ENCODE measurements around the gene CLRN1.

CLRN1 gene

DNA sequence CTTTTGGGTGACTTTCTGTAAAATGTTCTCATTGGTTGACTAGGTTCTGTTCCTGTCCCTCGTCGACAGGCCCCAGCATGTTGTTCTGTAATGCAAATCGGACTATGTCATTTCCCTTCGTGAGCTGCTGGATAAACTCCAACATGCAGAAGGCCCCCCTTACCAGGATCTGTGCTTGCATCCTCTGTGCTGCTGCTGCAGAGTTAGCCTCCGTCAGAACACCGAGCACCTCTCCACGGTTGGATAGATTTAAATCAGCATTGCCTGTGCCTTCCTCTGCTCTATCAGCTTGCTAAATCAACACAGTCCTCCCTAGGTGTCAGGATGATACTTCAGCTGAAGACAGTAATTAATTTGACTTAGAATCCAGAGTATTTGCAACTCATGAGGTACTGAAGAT, 54.6 kb downstream of the CLRN1 start:
- no peaks in the 10 kb centered on the region for H3K4me1 Mint-ChIP-seq (ENCODE audit: low read depth)

DNA sequence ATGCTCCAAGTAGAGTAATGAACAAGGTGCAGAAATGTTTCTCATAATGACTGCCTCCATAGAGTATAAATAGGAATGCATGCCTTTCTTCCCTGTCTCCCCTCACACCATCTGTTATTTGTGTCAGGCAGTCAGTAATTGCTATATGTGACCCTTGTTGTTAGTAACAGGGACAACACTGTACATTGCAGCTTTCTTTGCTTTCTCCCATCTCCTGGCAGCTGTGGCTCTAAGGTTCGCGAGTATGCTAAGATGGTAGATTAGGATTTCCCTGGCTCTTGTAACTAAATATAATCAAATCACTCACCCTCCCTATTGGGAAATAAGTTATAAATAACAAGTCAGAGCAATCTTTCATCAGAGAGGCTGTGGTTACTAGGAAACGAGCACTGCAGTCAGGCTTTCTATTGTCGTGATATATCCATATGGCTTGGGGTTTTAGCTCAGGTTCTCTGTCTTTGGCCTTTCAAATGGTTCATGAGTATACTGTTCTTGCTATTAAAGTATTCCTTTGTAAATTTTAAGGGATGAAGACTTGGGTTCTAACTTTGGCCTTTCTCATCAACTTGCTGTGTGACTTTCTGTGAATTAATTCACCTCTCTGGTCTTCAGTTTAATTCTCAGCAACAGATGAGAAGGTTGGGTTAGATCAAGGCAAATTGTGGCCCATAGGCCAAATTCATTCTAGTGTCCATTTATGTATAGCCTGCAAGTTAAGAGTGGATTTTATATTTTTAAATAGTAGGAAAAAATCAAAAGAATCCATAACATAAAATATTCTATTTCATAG, 59.2 kb downstream of the CLRN1 start:
- no peaks in the 10 kb centered on the region for H3K36me3 Mint-ChIP-seq (ENCODE audit: low read depth)
- no peak overlapping the region for H3K27ac Mint-ChIP-seq
- H3K4me1 Mint-ChIP-seq (ENCODE audit: low read depth) = no peaks in the 10 kb centered on the region
- peaks cover 12% of the 10 kb centered on the region for H3K27me3 Mint-ChIP-seq (ENCODE audit: low read depth)
- H3K4me3 Mint-ChIP-seq = no peak overlapping the region
- H3K9me3 Mint-ChIP-seq = no peaks in the 10 kb centered on the region

More for the DNA sequence above, 54.6 kb downstream of the CLRN1 start:
- H3K9me3 Mint-ChIP-seq = no peaks in the 10 kb centered on the region
- peaks cover 15% of the 10 kb centered on the region for H3K27me3 Mint-ChIP-seq (ENCODE audit: low read depth)
- no peak overlapping the region for H3K4me3 Mint-ChIP-seq
- no peaks in the 10 kb centered on the region for H3K36me3 Mint-ChIP-seq (ENCODE audit: low read depth)
- H3K27ac Mint-ChIP-seq = no peak overlapping the region

DNA sequence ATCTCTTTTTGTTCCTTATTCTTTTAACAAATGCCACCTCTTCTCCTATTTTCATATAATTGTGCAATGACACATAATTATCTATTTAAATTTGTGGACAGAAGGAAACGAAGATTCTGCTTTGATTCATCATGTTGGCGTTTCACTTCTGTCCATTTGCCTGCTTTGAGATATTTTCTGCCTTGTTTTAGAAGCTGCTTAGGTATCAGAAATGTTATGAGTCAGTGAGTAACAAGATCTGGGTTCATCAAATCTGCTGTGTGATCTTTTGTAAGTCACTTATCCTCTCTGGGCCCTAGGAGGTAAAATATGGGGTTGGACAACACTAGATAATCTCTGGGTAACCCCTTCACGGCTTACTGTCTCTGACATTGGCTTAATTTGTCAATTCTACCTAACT, 60.0 kb downstream of the CLRN1 start:
- H3K27ac Mint-ChIP-seq = no peak overlapping the region
- H3K27me3 Mint-ChIP-seq (ENCODE audit: low read depth) = peaks cover 19% of the 10 kb centered on the region
- no peaks in the 10 kb centered on the region for H3K9me3 Mint-ChIP-seq
- no peaks in the 10 kb centered on the region for H3K36me3 Mint-ChIP-seq (ENCODE audit: low read depth)
- H3K4me1 Mint-ChIP-seq (ENCODE audit: low read depth) = no peaks in the 10 kb centered on the region
- no peak overlapping the region for H3K4me3 Mint-ChIP-seq

DNA sequence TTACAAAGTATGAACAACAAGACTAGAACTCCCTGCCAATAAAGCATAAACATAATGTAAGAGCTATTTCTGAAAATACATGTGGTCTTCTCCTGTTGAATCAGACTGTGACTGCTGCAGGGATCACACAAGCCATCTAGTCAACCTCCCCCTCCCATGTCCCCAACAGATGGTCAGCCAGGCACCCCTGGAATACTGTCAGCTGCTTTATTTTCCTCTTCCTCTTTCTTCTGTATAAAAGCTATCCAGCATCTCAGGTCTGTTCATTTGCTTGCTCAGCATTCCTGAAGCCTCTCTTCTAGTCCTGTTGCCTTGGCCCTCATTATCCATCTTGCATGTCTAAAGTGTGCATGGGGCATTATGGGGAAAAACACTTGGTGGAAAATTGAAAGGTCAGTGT, 60.8 kb downstream of the CLRN1 start:
- Mint-ChIP-seq H3K27ac (no peak overlapping the region), H3K36me3 (ENCODE audit: low read depth) (no peaks in the 10 kb centered on the region), H3K4me3 (no peak overlapping the region), H3K4me1 (ENCODE audit: low read depth) (no peaks in the 10 kb centered on the region), H3K27me3 (ENCODE audit: low read depth) (peaks cover 23% of the 10 kb centered on the region), H3K9me3 (no peaks in the 10 kb centered on the region)

DNA sequence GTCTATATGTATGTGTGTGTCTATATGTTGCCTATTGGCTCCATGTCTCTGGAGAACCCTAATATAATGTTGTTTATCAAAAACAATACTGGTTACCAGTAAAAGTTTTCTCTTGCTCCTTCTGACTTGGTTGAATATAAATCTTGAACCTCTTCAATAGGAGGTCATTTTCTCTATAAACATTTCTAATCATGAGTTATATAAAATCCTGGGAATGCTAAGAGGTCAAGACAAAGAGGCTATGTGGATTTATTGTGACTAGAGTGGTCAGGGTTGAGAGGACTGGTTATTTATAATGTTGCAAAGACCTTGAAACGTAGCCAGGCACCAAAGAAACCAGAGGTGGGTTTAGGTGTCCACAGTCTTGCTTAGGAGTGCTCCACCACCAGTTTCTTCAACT, 66.1 kb downstream of the CLRN1 start:
- Mint-ChIP-seq H3K27ac (no peak overlapping the region), H3K4me1 (ENCODE audit: low read depth) (no peaks in the 10 kb centered on the region), H3K9me3 (no peaks in the 10 kb centered on the region), H3K27me3 (ENCODE audit: low read depth) (peaks cover 37% of the 10 kb centered on the region), H3K36me3 (ENCODE audit: low read depth) (no peaks in the 10 kb centered on the region), H3K4me3 (no peak overlapping the region)

DNA sequence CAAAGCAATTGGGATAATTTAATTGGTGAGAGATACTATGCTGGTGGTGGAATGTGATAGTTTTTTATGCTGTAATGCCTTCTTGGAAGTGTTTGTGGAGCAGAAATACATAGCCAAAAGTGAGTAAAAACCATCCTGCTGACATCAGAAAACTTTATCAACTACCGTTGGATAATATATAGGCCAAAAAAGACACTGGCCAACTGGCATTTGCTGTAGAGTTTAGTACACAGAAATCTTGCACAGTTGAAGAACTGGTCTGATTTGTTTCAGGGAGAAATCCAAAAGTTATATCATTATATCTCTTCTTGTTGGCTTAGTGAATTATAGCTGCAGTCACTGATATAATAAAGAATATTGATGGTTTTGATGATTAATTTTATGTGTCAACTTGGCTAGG, 66.8 kb downstream of the CLRN1 start:
- H3K4me1 Mint-ChIP-seq (ENCODE audit: low read depth) = no peaks in the 10 kb centered on the region
- no peaks in the 10 kb centered on the region for H3K9me3 Mint-ChIP-seq
- H3K27ac Mint-ChIP-seq = no peak overlapping the region
- H3K36me3 Mint-ChIP-seq (ENCODE audit: low read depth) = no peaks in the 10 kb centered on the region
- H3K27me3 Mint-ChIP-seq (ENCODE audit: low read depth) = peaks cover 40% of the 10 kb centered on the region
- H3K4me3 Mint-ChIP-seq = no peak overlapping the region

DNA sequence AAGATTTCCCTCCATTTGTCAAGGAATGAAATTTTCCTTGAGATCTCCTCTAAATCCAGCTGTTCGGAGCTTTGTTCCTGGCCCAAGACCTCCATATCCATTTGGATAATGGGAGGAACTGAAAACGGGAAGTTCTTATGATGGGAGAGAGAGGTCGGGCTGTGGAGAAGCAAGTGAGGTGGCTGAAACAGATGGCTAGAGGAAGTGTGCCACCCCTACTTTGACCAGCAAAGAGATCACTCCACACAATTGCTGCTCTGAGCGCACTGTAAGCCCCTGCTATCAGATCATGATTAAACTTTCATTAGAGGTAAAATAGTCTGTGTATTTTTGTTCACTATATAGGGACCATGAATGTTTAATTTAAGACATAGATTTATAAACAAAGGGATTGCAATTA, 67.2 kb downstream of the CLRN1 start, which contains the start of gene MINDY4B:
Gene MINDY4B, minus strand, starts transcription at position 101 of the 400 bp plus-strand sequence. Its CDS starts 0 bp downstream, at position 101.
- Mint-ChIP-seq H3K36me3 (ENCODE audit: low read depth) (no peaks in the 10 kb centered on the region), H3K9me3 (no peaks in the 10 kb centered on the region)

DNA sequence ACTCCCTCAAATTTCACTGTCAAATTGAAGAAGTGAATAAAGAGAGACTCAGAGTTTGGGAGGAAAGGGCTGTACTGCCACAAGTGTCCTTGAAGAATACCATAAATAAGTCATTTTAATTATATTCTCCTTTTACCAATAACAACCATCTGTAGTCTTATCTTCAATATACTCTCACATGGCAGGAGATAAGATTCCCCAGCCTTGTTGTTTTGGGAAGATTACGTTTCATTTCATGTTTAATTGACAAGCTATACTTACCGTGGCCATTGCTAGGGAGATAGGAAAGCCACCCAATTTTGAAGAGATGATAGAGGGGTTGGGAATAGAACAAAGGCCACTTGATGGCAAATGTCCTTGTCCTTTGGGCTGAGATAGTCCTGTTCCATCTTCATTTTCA, 69.5 kb downstream of the CLRN1 start:
- no peaks in the 10 kb centered on the region for H3K9me3 Mint-ChIP-seq
- H3K27ac Mint-ChIP-seq = no peak overlapping the region
- H3K4me3 Mint-ChIP-seq = no peak overlapping the region
- H3K27me3 Mint-ChIP-seq (ENCODE audit: low read depth) = peaks cover 40% of the 10 kb centered on the region
- no peaks in the 10 kb centered on the region for H3K36me3 Mint-ChIP-seq (ENCODE audit: low read depth)
- H3K4me1 Mint-ChIP-seq (ENCODE audit: low read depth) = no peaks in the 10 kb centered on the region

More for the DNA sequence above, 67.2 kb downstream of the CLRN1 start, which contains the start of gene MINDY4B:
- H3K27ac Mint-ChIP-seq = no peak within 1 kb of the TSS
- peaks cover 40% of the 10 kb centered on the region for H3K27me3 Mint-ChIP-seq (ENCODE audit: low read depth)
- H3K4me1 Mint-ChIP-seq (ENCODE audit: low read depth) = no peaks in the 10 kb centered on the region
- no peak within 1 kb of the TSS for H3K4me3 Mint-ChIP-seq

DNA sequence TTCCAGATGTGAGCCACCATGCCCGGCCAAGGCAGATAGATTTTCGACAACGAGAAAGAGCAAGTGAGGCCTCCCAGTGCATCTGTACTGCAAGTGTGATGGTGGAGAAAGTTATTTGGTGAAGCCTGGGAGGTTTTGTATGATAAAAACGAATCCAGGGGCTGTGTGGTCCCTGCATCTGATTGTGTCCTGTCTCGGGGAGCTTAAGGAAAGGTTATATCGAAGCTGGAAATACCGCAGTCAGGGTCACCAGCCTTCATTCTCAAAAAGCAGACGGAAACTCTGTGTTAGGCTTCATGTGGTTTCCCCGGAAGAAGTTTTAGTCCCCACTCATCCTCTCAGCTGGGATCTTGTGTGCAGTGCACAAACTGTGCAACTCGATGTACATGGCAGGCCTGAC, 70.7 kb downstream of the CLRN1 start:
- H3K36me3 Mint-ChIP-seq (ENCODE audit: low read depth) = no peaks in the 10 kb centered on the region
- H3K4me1 Mint-ChIP-seq (ENCODE audit: low read depth) = no peaks in the 10 kb centered on the region
- H3K27me3 Mint-ChIP-seq (ENCODE audit: low read depth) = peaks cover 31% of the 10 kb centered on the region
- no peak overlapping the region for H3K27ac Mint-ChIP-seq
- no peak overlapping the region for H3K4me3 Mint-ChIP-seq
- H3K9me3 Mint-ChIP-seq = no peaks in the 10 kb centered on the region

DNA sequence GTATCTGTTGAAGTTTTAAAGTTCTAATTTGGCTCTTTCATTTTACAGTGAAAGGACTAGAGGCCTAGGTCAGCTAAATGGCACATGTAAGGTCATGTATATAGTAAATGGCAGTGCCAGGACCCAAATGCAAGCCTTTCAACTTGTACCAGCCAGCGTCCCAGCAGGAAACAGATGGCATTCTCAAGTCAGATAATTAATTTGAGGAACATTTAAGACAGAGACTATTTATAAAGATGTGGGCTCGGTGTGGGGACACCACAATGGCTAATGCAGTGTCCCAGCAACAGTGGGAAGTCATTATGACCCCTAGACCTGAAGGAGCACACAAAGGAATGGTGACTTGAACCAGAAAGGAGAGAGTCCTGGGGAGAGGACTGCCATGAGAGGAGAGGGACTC, 73.4 kb downstream of the CLRN1 start:
- Mint-ChIP-seq H3K27ac (no peak overlapping the region), H3K27me3 (ENCODE audit: low read depth) (peaks cover 42% of the 10 kb centered on the region), H3K4me1 (ENCODE audit: low read depth) (no peaks in the 10 kb centered on the region), H3K9me3 (no peaks in the 10 kb centered on the region), H3K4me3 (no peak overlapping the region), H3K36me3 (ENCODE audit: low read depth) (no peaks in the 10 kb centered on the region)

DNA sequence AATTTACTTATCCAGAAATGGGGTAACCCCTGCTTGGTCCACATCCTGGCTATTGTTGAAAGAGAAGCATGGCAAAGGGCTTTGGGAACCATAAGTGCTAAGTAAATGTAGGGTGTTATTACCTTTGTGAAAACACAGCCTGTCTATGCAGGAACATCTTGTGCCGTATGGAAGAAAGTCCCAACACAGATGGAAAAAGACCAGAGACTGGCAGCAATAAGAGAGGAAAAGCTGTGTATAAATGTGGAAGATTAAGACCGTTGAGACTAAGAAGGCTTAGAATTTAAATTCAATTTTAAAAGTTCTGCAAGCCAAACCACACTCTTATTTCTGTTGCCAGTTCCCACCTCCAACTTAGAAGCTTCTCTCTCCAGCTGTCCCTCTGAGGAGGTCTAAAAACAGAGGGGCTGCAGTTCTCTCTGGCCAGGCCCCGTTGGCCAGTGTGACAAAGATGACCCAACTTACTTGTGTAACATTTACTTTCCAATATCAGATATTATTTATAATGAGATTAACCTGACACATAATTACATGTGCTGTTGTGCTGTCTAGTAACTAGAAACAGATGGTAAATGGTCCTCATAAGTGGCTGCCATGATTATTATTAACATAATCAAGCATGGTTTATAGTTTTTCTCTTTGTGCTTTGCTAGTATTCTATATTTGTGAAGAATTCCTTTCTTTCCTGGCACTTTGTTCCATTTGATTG, 74.3 kb downstream of the CLRN1 start:
- Mint-ChIP-seq H3K27ac (no peak overlapping the region), H3K36me3 (ENCODE audit: low read depth) (no peaks in the 10 kb centered on the region), H3K4me3 (no peak overlapping the region), H3K27me3 (ENCODE audit: low read depth) (peaks cover 36% of the 10 kb centered on the region), H3K9me3 (no peaks in the 10 kb centered on the region), H3K4me1 (ENCODE audit: low read depth) (no peaks in the 10 kb centered on the region)

DNA sequence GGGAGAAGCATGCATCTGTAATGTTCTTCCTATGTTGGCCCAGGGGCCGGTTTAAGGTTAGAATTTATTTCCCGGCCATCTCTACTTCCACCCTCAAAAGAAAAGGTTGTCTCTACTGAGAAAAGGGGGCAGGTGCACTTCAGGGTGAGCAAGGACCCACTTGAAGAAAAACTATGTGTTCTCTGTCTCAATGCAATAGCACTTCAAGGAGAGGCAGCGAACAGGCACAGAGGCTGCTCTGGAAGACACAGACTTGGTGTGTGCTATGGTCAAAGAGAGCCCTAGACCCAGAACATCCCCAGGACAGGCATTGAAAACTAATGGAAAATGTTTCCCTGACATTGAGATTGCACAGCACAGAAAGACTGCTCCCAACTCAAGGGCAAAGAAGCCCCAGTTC, 74.9 kb downstream of the CLRN1 start:
- Mint-ChIP-seq H3K27ac (no peak overlapping the region), H3K36me3 (ENCODE audit: low read depth) (no peaks in the 10 kb centered on the region), H3K4me3 (no peak overlapping the region), H3K9me3 (no peaks in the 10 kb centered on the region), H3K27me3 (ENCODE audit: low read depth) (peaks cover 30% of the 10 kb centered on the region), H3K4me1 (ENCODE audit: low read depth) (no peaks in the 10 kb centered on the region)

DNA sequence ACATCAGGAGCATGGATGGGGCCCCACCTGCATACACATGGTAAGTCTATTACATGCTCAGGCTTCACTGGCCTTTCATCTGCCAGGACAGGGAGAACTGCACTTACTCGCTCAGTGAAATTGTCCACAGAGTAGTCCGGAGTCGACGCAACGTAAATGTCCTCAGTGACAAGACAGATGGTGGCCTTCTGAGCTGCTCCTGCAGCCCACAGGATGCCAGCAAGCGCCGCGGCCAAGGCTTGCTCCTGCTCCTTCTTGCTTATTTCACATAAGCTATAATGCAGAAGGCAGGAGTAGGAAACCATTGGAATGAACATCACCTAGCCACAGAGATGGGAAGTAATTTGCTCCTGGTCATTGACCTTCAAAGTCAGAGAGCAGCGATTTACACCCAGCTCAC, 81.7 kb downstream of the CLRN1 start:
- H3K9me3 Mint-ChIP-seq = no peaks in the 10 kb centered on the region
- H3K36me3 Mint-ChIP-seq (ENCODE audit: low read depth) = no peaks in the 10 kb centered on the region
- no peaks in the 10 kb centered on the region for H3K4me1 Mint-ChIP-seq (ENCODE audit: low read depth)
- H3K27me3 Mint-ChIP-seq (ENCODE audit: low read depth) = peaks cover 18% of the 10 kb centered on the region
- H3K4me3 Mint-ChIP-seq = no peak overlapping the region
- H3K27ac Mint-ChIP-seq = no peak overlapping the region

DNA sequence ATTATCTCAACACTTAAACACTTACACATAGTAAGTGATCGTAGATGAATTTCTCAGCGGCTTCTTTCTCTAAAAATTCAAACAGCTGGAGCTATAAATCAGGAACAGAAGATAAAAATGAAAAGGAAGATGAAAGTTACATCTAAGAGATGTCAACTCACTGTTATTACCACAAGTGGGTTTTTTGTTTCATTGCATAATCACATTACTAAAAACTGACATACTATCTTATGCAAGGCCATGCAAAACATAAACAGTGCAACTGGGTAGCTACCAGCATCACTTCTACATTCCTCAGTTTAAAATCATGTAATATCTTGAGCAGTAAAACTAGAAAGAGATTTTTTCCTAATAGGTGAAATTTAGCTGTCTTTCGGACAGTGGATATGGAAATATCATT, 82.2 kb downstream of the CLRN1 start:
- Mint-ChIP-seq H3K9me3 (no peaks in the 10 kb centered on the region), H3K4me3 (no peak overlapping the region), H3K36me3 (ENCODE audit: low read depth) (no peaks in the 10 kb centered on the region), H3K27me3 (ENCODE audit: low read depth) (peaks cover 18% of the 10 kb centered on the region), H3K27ac (no peak overlapping the region), H3K4me1 (ENCODE audit: low read depth) (no peaks in the 10 kb centered on the region)

DNA sequence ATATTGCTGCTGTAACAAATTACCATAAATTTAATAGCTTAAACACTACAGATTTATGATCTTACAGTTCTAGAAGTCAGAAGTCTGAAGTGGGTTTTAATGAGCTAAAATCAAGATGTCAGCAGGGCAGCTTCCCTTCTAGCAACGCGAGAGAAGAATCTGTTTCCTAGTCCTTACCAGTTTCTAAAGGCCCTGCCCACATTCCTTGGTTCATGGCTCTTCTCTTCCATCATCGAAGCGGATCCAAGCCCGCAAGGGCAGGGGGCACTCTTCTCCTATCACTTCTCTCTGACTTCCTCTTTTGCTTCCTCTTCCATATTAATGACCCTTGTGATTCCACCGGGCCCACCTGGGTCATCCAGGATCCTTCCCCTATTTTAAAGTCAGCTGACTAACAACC, 83.4 kb downstream of the CLRN1 start:
- Mint-ChIP-seq H3K27ac (no peak overlapping the region), H3K36me3 (ENCODE audit: low read depth) (no peaks in the 10 kb centered on the region), H3K9me3 (no peaks in the 10 kb centered on the region), H3K4me3 (no peak overlapping the region), H3K27me3 (ENCODE audit: low read depth) (peaks cover 15% of the 10 kb centered on the region), H3K4me1 (ENCODE audit: low read depth) (no peaks in the 10 kb centered on the region)
